GM18502 (cell line): ENCODE measurements around the gene NHERF1.

ENCODE experiments used
- ATAC-seq: cut with Tn5 transposase; IDR thresholded peaks from one replicate; pipeline ENCODE4 v1.9.1; 2021; ENCODE audit warnings: mild to moderate bottlenecking; ENCODE audit not compliant: unreplicated experiment, poor library complexity

NHERF1 gene

DNA sequence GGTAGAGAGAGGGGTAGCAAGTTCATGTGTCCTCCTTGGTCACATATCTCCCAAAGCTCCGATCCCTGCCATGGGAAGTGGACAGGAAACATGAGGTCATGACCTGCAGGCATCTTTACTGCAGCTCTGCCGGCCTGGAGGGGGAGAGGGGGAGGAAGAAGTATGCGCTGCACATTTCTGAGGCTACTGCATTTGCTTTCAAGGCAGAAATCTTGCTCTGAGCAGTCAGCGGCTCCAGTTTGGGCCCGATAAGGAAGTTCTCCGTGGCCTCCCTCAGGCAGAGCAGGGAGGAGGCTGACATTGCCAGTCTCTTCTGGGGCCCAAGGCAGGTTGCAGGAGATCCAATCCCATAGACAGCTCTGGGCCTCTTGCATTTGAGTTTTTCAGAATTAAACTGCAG lies 1.5 kb upstream of the NHERF1 start:
- ATAC-seq, result no peak

DNA sequence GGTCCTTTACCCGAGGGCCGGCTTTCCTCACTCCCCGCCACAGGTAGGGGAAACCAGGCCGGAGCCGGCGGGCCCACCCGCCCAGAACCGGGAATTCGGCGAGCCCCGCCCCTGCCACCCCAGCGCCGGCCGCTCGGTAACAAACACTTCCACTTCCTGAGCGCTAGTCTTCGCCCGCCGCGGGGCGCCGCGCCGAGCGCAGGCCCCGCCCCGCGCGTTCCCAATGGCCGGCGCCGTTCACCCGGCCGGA lies 224 bp upstream of the NHERF1 start:
- ATAC-seq, result no peak

DNA sequence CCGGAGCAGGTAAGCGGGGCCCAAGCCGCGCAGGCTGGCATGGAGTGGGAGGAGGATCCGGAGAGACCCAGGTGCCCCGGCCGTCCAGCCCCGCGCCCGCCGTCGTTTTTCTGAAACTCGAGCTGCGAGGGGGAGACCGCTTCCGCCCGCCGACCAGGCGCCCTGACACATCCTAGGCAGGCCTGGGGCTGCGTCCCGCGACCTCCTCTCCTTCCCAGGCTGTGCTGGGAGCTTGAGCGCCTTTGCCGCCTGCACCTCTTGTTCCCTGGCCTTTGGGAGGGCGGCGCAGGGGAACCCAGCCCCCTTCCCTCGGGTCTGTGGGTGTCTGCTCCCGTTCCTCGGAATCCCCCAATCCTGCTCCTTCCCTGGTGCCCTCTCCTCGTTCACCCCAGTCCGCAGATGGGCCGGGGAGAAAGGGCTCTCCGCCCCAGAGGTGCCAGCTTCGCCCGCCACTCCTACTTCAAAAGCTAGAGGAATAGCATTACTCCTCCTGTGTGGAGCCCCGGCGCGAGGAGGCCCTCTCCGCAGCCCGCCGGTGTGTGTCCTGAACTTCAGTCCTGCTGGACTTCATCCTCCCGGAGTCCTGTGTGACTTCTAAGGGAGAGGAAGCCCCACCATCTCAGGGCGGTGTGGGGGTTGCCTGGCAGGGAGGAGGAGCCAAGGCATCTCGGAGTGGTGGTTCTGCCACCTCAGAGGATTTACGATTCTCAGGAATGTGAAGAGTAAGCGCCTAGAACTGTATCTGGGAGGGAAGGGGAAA lies 1.0 kb downstream of the NHERF1 start:
- ATAC-seq, result peak; percentile 0

DNA sequence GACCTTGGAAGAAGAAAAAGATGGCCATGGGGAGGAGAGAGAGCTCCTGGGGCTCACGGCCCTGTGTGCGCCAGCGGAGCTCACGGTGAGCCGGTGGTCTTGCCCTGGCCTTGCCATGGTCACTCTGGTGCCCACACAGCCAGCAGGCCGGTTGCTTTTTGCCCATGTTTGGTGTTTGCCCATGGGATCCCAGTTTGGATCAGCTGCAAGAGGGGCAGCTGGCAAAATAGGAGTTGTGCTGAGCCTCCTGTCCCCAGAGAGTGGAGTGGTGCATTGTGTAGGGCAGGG lies 1.6 kb downstream of the NHERF1 start:
- no peak for ATAC-seq

DNA sequence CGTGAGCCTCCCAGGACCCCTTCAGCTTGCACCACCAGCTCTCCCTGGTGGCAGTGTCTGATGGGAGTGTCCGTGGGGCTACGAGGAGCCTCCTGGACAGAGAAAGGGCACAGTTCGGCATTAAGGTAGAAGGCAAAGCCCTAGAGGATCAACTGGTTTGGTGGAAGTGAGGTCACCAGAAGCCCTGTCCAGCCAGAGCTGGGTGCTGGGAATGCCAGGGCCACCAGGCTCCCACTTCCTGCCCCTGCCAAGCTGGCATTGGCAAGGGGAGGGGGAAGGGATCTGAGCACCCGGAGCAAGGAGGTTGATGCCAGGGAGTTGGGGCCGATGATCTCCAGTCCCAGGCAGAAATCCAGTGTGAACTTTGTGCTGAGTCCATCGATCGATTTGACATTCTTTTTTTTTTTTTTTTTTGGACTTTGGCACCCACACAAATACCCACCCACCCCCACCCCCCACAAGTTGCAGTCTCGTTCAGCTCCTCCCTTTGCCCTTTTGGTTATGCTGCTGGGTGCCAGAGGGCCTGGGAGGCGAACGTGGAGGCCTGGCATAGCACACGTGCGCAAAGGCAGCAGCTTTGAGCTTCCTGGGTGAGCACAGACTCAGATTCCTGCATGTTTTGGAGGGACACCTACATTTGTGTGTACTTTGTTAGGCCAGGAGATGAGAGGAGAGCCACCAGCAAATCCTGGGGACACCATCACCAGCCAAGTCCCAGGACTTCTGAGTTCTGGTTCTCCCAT lies 2.1 kb downstream of the NHERF1 start:
- ATAC-seq, result no peak

DNA sequence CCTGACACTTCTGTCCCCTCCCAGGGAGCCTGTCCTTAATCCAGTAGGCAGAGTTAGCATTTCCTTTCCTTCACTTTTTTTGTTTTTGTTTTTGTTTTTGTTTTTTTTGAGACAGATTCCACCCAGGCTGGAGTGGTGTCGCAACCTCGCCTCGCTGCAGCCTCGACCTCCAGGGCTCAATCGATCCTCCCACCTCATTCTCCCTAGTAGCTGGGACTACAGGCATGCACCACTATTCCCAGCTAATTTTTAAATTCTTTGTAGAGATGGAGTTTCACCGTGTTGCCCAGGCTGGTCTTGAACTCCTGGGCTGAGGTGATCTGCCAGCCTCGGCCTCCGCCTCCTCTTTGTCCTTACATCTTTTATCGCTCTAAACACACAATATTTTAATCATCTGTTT lies 4.0 kb downstream of the NHERF1 start:
- ATAC-seq, result no peak

DNA sequence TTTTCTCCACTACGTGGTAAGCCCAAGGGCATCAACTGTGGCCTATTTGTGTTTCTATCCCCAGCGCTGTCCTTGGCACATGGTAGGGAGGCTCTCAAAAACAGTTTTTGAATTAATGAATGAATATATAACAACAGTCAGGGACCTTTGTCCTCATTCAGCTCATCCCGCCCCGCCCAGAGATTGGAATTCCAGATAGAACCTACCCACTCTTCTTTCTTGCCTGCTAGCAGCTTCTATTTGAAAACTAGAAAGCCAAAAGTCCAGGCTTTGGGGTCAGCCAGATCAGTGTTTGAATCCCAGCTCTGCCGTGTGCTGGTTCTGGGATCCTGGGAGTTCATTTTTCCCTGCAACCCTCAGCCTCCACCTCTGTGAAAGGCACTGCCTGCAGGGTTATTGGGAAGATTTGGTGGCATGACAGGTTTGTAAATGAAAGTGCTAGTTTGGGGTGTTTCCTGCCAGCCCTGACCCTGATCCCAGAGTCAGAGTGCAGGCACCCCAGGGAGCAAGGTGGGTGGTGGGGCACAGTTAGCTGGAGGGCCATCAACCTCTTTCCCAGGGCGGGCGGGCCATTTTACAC lies 4.5 kb downstream of the NHERF1 start:
- ATAC-seq, result no peak

DNA sequence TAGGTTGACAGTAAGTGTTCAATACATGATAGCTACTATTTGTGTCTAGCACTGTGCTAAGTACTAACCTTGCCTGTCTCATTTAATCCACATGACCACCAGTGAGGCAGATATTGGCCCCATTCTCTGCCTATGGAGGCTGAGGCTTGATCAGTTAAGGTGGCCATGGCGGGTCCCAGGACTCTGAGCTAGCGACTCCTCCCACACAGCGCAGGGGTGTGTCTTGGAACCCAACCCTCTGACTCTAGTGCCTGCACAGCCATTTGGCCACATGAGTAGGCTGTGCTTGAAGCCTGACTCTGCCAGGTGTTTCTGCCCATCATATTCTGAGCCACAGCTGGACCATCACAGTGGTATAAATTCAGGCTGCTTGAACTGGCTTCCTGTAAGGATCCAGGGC lies 6.4 kb downstream of the NHERF1 start:
- ATAC-seq, result no peak

DNA sequence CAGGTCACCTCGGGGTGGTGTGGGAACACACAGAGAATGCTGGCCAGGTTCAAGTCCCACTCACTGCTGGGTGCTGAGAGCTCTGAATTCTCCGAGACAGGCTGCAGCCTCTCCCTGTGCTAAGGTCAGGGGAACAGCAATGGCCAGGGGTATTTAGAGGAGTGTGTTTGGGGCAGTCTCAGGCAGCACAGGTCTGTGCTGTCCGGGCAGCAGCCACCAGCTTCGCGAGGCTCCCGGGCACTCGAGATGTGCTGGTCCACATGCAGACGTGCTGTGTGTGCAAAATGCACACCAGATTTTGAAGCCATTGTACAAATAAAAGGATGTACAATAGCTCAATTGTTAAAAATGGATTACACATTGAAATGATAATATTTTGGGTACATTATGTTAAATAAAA lies 7.1 kb downstream of the NHERF1 start:
- no peak for ATAC-seq

DNA sequence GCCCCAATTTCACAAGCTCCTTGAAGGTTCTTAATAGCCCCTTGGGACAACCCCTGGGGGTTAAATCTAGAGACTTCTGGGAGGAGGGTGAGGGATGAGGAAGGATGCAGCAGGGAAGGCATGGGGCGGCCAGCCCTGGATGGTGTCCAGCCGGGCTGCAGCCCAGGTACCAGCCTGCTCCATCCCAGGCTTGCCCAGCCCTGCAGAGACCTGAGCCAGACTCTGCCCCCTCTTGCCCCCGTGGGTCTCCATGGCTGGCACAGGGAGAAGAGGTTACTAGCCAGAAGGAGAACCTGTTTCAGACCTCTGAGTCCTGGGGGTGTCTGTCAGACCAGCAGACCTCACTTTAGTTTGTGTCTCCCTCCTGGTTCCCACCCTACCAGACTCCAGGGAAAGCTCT lies 8.5 kb downstream of the NHERF1 start:
- ATAC-seq, result no peak

DNA sequence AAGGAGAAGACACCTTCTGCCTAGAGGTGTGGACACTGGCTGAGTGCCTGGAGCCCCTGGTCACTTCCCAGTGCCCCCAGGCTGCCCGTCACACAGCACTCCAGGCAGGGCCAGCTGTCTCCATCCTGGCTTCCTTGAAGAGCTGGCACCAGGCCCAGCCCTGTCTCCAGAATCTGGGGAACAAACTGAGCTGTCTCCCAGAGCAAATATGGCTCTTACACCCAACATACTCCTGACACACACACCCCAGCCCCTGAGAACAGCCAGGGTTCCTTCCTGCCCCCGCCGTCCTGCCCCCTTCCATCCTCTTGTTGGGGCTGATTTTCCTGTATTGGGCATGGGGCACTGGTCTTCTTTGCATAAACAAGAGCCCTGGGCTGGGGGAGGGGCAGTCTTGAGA lies 9.1 kb downstream of the NHERF1 start:
- ATAC-seq, result no peak

DNA sequence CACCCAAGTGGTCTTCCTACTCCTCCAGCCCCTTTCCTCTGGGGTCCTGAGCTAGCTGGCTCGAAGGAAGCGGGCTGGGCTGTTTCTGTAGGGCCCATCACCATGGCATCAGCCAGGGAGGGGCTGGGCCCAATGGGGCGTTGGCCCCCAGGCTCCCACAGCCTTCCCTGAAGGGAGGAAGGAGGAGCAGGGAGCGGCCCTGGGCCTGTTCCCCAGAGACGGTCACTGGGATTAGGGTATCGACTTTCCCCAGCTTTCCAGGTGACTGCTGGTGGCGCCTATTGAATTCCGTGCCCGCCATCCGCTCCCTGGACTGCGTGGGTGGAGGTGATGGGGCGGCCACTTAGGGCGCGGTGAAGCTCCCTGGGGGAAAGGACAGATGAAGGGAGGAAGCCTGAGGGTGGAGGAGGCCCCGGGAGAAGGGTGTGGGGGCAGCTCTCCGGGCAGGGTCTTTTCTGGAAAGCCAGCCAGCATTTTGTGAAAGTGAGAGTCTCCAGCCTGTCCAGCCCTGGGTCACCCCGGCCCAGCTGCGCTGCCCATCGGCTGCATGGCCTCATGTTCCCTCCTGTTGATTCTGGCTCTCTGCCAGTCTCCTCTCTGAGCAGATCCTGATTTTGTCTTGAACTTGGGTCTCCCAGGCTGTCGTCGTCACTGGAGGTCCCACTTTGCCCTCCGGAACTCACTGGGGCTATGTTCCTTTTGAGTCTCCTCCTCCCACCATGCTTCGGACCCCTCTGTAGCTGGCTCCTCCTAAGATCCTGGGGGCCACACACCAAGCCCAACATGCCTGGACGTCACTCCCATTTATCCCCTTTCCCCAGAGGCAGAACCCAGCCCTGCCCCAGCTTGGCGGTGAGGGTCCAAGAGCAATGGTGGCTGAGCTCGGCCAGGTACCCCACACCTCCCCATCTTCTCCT lies 9.8 kb downstream of the NHERF1 start:
- no peak for ATAC-seq

DNA sequence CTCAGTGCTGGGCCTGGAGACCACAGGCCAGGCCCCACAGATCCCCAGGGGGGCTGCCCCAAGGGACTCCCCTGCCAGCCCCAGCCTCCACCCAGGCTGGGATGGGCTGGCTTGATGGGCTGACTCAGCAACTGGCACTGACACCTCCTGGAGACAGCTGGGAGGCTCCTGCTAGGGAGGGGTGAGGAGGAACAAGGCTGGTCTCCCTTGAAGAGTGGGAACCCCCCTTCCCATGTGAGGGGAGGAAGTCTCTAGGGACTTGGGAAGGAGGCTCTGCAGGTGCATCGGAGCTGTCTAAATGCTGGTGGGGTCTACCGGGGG lies 10.4 kb downstream of the NHERF1 start:
- ATAC-seq, result peak; percentile 43

DNA sequence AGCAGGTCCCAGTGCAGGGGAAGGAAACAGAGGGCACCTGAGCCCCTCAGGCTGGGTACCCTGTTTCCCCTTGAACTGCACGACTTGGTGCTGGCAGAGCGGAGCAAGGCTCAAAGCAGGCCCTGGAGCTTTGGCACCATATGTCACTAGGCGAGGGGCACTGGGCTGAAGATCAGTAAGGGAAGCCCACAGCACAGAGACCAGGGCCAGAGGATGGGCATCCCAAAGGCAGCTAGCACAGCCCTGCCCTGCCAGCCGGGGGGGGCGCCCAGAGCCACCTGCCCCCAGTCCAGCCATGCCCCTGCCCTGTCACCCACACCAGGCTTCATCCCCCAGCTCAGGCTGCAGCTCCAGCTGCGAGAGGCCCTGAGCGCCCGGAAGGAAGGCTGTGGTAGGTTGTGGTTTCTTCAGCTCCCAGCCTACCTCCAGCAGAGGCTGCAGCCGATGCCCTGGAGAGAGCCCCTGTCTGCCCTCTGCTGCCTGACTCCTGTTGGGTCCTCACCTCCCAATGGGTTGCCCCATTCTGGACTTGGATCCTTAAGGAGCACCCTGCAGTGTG lies 10.9 kb downstream of the NHERF1 start:
- peak; percentile 69 for ATAC-seq

DNA sequence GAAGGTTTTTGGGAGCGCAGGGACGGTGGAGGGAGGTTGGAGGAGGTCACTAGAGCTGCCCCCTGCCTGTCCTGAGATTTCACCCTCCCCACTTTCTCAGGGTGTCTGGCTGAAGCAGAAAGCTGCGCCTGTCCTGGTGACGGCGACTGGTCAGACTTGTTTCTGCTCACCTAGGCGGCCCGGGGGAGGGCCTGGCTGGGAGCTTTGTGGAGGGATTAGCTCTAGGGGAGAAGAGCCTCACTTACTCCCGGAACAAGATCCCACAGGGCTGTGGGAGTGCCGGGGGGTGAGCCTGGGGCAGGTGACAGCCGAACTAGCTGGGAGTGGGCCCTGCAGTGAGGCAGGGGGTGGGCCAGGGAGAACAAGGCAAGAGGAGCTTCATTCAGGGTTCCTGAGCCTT lies 11.5 kb downstream of the NHERF1 start:
- no peak for ATAC-seq

DNA sequence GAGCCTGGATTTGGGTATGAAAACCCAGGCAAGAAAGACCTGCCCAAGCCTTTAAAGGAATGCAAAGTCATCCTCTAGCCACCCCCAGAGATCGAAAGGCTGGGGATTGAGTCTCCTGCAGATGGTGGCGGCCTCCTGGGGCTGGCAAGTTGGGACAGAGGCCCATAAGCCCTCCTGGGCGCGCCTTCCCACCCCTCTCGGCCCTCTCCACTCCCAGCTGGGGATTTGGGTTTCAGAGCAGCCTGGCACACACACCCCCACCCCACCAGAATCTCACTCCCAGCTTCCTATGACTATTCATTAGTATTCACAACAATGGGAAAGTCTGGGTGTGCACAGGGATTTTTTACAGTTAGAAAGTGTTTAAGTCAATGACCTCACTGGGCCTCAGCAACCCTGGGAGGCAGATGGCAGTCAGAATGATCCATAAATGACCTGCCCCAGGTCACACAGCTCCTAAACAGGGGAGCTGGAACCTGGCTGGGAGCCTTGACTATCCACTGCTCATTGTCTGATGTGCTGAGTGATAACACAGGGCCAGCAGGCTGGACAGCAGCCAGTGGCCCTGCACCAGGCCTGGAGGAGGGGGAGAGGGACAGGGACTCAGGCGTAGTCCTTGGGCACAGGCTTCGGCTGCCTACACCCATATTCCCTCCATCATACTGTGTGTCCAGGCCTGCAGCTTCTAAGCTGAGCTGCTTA lies 12.1 kb downstream of the NHERF1 start:
- no peak for ATAC-seq

DNA sequence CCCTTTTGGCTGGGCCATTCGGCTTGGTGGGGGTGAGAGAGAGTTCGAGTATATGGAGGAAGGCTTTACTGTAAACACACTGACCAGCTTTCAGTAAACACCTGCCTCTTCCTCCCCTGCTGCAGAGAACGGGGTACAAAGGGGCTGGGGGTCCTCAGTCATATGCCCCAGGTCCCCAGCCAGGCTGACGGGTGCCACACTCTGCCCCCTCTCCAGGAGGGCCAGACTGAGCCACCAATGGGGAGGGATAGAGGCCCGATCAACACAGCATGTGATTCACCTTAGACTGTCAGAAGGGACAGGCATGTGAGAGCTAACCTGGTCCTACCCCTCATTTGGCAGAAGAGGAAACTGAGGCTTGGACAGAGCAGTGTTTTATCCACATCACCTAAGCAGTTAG lies 13.0 kb downstream of the NHERF1 start:
- ATAC-seq, result no peak

DNA sequence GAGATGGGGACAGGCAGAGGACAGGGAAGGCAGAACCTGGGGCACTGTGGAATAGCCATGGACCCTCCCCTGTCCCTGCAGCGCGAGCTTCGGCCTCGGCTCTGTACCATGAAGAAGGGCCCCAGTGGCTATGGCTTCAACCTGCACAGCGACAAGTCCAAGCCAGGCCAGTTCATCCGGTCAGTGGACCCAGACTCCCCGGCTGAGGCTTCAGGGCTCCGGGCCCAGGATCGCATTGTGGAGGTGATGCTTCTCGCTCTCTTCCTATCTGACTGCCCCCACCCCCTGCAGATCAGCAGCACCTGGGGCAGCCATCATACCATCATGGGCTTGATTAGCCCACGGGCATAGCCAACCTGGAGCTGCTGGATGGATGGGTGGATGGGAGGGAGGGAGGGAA lies 13.5 kb downstream of the NHERF1 start:
- ATAC-seq, result no peak

DNA sequence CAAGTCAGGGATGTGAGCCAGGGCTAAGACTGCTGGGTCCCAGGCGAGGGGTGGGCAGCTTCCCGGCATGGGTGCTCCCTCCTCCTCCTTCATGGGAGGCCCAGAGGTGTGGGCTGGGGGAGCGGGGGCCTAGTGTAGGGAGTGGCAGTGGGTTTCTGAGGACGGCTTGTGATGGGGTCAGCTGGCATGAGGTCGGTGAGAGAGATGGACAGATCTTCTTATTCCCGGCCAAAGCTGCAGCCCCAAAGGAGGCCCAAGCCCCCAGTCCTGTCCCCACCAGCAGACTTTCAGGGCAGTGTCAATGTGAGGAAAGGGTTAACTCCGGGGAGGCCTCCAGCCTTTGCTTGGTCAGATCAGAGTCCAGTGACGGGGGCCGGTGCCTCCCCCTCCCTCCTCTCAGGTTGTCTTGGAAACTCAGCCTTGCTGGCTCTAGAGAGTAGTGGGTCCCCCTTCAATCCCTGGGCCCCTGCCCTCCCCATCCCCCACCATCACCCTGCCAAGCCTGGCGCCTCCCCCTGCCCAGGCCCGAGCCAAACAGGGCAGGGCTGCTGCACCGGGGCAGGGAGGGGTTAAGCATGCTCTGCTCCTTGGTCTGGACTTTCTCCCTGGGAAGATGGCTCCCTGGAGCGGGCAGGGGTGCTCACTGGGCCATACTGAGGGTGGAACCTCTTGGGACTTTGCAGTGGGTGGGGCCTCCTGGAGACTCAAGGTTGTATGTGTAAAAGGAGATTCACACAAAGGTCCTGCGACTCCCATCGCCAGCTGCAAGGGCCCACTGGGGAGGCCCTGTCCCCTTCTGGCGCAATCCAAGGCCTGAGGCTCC lies 15.3 kb downstream of the NHERF1 start:
- ATAC-seq, result no peak
